Mesendoderm (in vitro differentiated cells): ENCODE results near the gene PPP2R5B.

Experiments
- DNase-seq: peaks from one replicate; pipeline ENCODE4 v3.0.0; 2013
- H2AK5ac ChIP-seq: 2 replicates; pipeline ENCODE4 v1.6.1; 2013; ENCODE audit warnings: low read length, inconsistent platforms
- H2BK120ac ChIP-seq: 2 replicates; pipeline ENCODE4 v1.6.1; 2013; ENCODE audit warnings: low read depth, mild to moderate bottlenecking, low read length, moderate library complexity, mixed read lengths
- H2BK15ac ChIP-seq: replicated peaks from 2 replicates; pipeline ENCODE4 v1.6.1; 2013; ENCODE audit warnings: low read depth, mild to moderate bottlenecking, moderate library complexity
- H2BK5ac ChIP-seq: 2 replicates; pipeline ENCODE4 v1.6.1; 2013; ENCODE audit warnings: low read length, inconsistent platforms
- H3K18ac ChIP-seq: 2 replicates; pipeline ENCODE4 v1.6.1; 2013; ENCODE audit warnings: mild to moderate bottlenecking, low read length, mixed read lengths
- H3K23ac ChIP-seq: one replicate; pipeline ENCODE4 v1.6.1; 2013; ENCODE audit warnings: low read length
- H3K27ac ChIP-seq: 2 replicates; pipeline ENCODE4 v1.5.1; 2013; ENCODE audit warnings: low read depth, mild to moderate bottlenecking, inconsistent platforms, low read length, moderate library complexity
- H3K27me3 ChIP-seq: 2 replicates; pipeline ENCODE4 v1.6.1; 2013; ENCODE audit warnings: low read length, control low read depth, mild to moderate bottlenecking, inconsistent platforms; ENCODE audit not compliant: insufficient read depth, poor library complexity
- H3K36me3 ChIP-seq: 2 replicates; pipeline ENCODE4 v1.6.1; 2013; ENCODE audit warnings: low read length, inconsistent platforms; ENCODE audit not compliant: control insufficient read depth, insufficient read depth
- H3K4ac ChIP-seq: one replicate; pipeline ENCODE4 v1.6.1; 2013; ENCODE audit warnings: low read depth, mild to moderate bottlenecking, low read length, moderate library complexity
- H3K4me1 ChIP-seq: 2 replicates; pipeline ENCODE4 v1.6.1; 2013; ENCODE audit warnings: low read depth, low read length, inconsistent platforms; ENCODE audit not compliant: control insufficient read depth
- H3K4me2 ChIP-seq: 2 replicates; pipeline ENCODE4 v1.6.1; 2013; ENCODE audit warnings: low read length
- H3K4me3 ChIP-seq: 2 replicates; pipeline ENCODE4 v1.5.1; 2013; ENCODE audit warnings: mild to moderate bottlenecking, low read length
- H3K56ac ChIP-seq: one replicate; pipeline ENCODE4 v1.6.1; 2013; ENCODE audit warnings: low read length
- H3K79me1 ChIP-seq: 2 replicates; pipeline ENCODE4 v1.6.1; 2013; ENCODE audit warnings: low read length, inconsistent platforms
- H3K79me2 ChIP-seq: 2 replicates; pipeline ENCODE4 v1.6.1; 2013; ENCODE audit warnings: mild to moderate bottlenecking, low read length; ENCODE audit not compliant: control insufficient read depth, insufficient read depth
- H3K9ac ChIP-seq: 2 replicates; pipeline ENCODE4 v1.6.1; 2013; ENCODE audit warnings: low read length, inconsistent platforms
- H4K5ac ChIP-seq: one replicate; pipeline ENCODE4 v1.6.1; 2013; ENCODE audit warnings: low read length
- H4K8ac ChIP-seq: one replicate; pipeline ENCODE4 v1.6.1; 2013; ENCODE audit warnings: low read depth, mild to moderate bottlenecking, control low read depth, low read length, moderate library complexity
- WGBS: extraction: QIAGEN DNeasy Blood & Tissue Kit; methylation state at CpG from one replicate; pipeline ENCODE4 v1.1.7; 2013; ENCODE audit warnings: low lambda C conversion rate, missing lambda C conversion rate; ENCODE audit not compliant: insufficient coverage; ENCODE audit errors: extremely low coverage; 5-methylcytosine and 5-hydroxymethylcytosine counted together

PPP2R5B gene

GRCh38 chr11:64882243-64882642 is 42.2 kb upstream of the PPP2R5B start:
- Histone ChIP-seq H2BK120ac (no peak overlapping the region), H4K5ac (no peak overlapping the region), H3K36me3 (no peaks in the 10 kb centered on the region), H3K4me2 (no peak overlapping the region), H3K79me2 (no peaks in the 10 kb centered on the region), H2AK5ac (no peak overlapping the region), H3K27me3 (no peaks in the 10 kb centered on the region), H3K18ac (no peak overlapping the region), H3K9ac (no peak overlapping the region), H3K4ac (no peak overlapping the region), H3K79me1 (peaks cover 3% of the 10 kb centered on the region), H3K23ac (no peak overlapping the region), H2BK15ac (no peak overlapping the region), H4K8ac (no peak overlapping the region), H3K4me3 (no peak overlapping the region), H2BK5ac (no peak overlapping the region), H3K27ac (no peak overlapping the region), H3K56ac (no peak overlapping the region), H3K4me1 (peaks cover 4% of the 10 kb centered on the region)
- WGBS: no CpG with 5 or more reads among the region's 5 CpGs
- no peak for DNase-seq

DNA sequence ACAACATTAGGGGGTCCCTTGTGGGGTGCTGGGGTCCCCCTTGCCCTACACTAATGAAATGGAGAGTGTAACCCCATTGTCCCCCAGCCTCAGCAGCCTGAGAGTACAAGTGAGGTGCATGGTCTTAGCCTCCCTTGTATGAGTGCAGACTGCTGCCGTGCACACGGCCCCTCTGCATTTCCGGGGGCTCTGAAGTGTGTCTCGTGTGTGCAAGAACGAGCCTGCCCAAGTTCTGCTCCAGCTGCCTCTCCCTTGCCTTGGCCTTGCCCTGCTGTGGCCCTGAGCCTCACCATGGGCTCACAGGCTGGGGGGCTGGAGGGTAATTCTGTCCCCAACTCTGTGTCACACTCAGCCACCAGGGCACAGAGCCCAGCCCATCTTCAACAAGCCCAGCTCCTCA is 40.9 kb upstream of the PPP2R5B start:
- Histone ChIP-seq H2BK15ac (no peak overlapping the region), H3K79me2 (no peaks in the 10 kb centered on the region), H3K56ac (no peak overlapping the region), H4K8ac (no peak overlapping the region), H2BK120ac (no peak overlapping the region), H3K36me3 (no peaks in the 10 kb centered on the region), H3K4me2 (no peak overlapping the region), H3K27ac (no peak overlapping the region), H3K4me3 (no peak overlapping the region), H4K5ac (no peak overlapping the region), H3K9ac (no peak overlapping the region), H3K18ac (no peak overlapping the region), H3K4me1 (peaks cover 1% of the 10 kb centered on the region), H3K79me1 (no peaks in the 10 kb centered on the region), H3K27me3 (no peaks in the 10 kb centered on the region), H3K23ac (no peak overlapping the region), H2AK5ac (no peak overlapping the region), H3K4ac (no peak overlapping the region), H2BK5ac (no peak overlapping the region)
- no CpG with 5 or more reads among the region's 5 CpGs for WGBS
- no peak for DNase-seq

- Histone ChIP-seq H2AK5ac (no peak overlapping the region), H2BK120ac (no peak overlapping the region), H3K79me2 (no peaks in the 10 kb centered on the region), H3K56ac (no peak overlapping the region), H2BK5ac (no peak overlapping the region), H2BK15ac (no peak overlapping the region), H4K5ac (no peak overlapping the region), H3K23ac (no peak overlapping the region), H3K4me1 (peaks cover 1% of the 10 kb centered on the region), H3K27me3 (no peaks in the 10 kb centered on the region), H3K79me1 (no peaks in the 10 kb centered on the region), H3K18ac (no peak overlapping the region), H3K27ac (no peak overlapping the region), H3K4me3 (no peak overlapping the region), H4K8ac (no peak overlapping the region), H3K4me2 (no peak overlapping the region), H3K36me3 (no peaks in the 10 kb centered on the region), H3K4ac (no peak overlapping the region), H3K9ac (no peak overlapping the region)
- no peak for DNase-seq
- WGBS: no CpG with 5 or more reads among the region's 8 CpGs
Observed at GRCh38 chr11:64884019-64884418, 40.5 kb upstream of the PPP2R5B start.

GRCh38 chr11:64885367-64886286 is 38.9 kb upstream of the PPP2R5B start:
- Histone ChIP-seq H4K8ac (no peak overlapping the region), H2BK120ac (no peak overlapping the region), H3K4ac (no peak overlapping the region), H3K4me3 (no peak overlapping the region), H3K18ac (no peak overlapping the region), H2AK5ac (no peak overlapping the region), H3K23ac (no peak overlapping the region), H3K36me3 (no peaks in the 10 kb centered on the region), H3K4me1 (no peaks in the 10 kb centered on the region), H3K79me1 (no peaks in the 10 kb centered on the region), H3K56ac (no peak overlapping the region), H3K27ac (no peak overlapping the region), H2BK15ac (no peak overlapping the region), H3K9ac (no peak overlapping the region), H3K4me2 (no peak overlapping the region), H2BK5ac (no peak overlapping the region), H4K5ac (no peak overlapping the region), H3K27me3 (no peaks in the 10 kb centered on the region), H3K79me2 (no peaks in the 10 kb centered on the region)
- DNase-seq: no peak
- WGBS: no CpG with 5 or more reads among the region's 15 CpGs

GRCh38 chr11:64887234-64887756 is 37.2 kb upstream of the PPP2R5B start:
- H3K79me1 ChIP-seq: no peaks in the 10 kb centered on the region
- no peak for DNase-seq
- H3K79me2 ChIP-seq: no peaks in the 10 kb centered on the region
- no peak overlapping the region for H4K8ac ChIP-seq
- no peak overlapping the region for H2BK15ac ChIP-seq
- no peak overlapping the region for H4K5ac ChIP-seq
- no peaks in the 10 kb centered on the region for H3K36me3 ChIP-seq
- no peak overlapping the region for H3K9ac ChIP-seq
- no peak overlapping the region for H3K4me2 ChIP-seq
- no peaks in the 10 kb centered on the region for H3K27me3 ChIP-seq
- H3K4ac ChIP-seq: no peak overlapping the region
- no CpG with 5 or more reads among the region's 8 CpGs for WGBS
- H3K18ac ChIP-seq: no peak overlapping the region
- peak overlapping the region; percentile 26 for H3K56ac ChIP-seq
- H2AK5ac ChIP-seq: no peak overlapping the region
- H2BK120ac ChIP-seq: no peak overlapping the region
- no peak overlapping the region for H3K23ac ChIP-seq
- no peak overlapping the region for H3K4me3 ChIP-seq
- no peak overlapping the region for H3K27ac ChIP-seq
- H2BK5ac ChIP-seq: no peak overlapping the region
- H3K4me1 ChIP-seq: no peaks in the 10 kb centered on the region
